Fibroblast of pulmonary artery (primary cell): Measurements from ENCODE around the gene MYD88.
A peak's percentile ranks its signal among the peaks of the same experiment; 100 is the strongest.

Source experiments
- DNase-seq: peaks from one replicate; pipeline ENCODE4 v3.0.0-alpha.2; 2010; ENCODE audit warnings: low read depth
- H3K4me3 ChIP-seq: replicated peaks from 2 replicates; pipeline ENCODE4 v1.5.1; 2011; ENCODE audit warnings: low read depth, mild to moderate bottlenecking, control low read depth, low read length, moderate library complexity
- CTCF ChIP-seq: IDR thresholded peaks from 2 replicates; pipeline ENCODE4 v1.5.1; 2011; ENCODE audit warnings: mild to moderate bottlenecking, control low read depth, low read length, inconsistent platforms; ENCODE audit errors: missing control alignments

The MYD88 gene

GRCh38 chr3:38117748-38118420, 20.6 kb upstream of the MYD88 start:
- no peak overlapping the region for H3K4me3 ChIP-seq
- peak; percentile 69 for TF ChIP-seq CTCF
- DNase-seq, result peak; percentile 60

GRCh38 chr3:38118421-38119247, 19.8 kb upstream of the MYD88 start:
- no peak for DNase-seq
- TF ChIP-seq CTCF, result no peak
- H3K4me3 ChIP-seq, result no peak overlapping the region

- no peak overlapping the region for H3K4me3 ChIP-seq
- DNase-seq, result no peak
- no peak for TF ChIP-seq CTCF
These were observed 19.3 kb upstream of the MYD88 start for GRCh38 chr3:38119248-38119544.

GRCh38 chr3:38119821-38120692, 18.4 kb upstream of the MYD88 start:
- no peak for TF ChIP-seq CTCF
- no peak overlapping the region for H3K4me3 ChIP-seq
- no peak for DNase-seq

GRCh38 chr3:38120693-38121450, 17.6 kb upstream of the MYD88 start:
- no peak for DNase-seq
- no peak overlapping the region for H3K4me3 ChIP-seq
- TF ChIP-seq CTCF, result no peak

GRCh38 chr3:38121451-38121831, 17.0 kb upstream of the MYD88 start:
- no peak for TF ChIP-seq CTCF
- no peak for DNase-seq

More at GRCh38 chr3:38121451-38121831, 17.0 kb upstream of the MYD88 start:
- H3K4me3 ChIP-seq, result no peak overlapping the region
